Measurements from ENCODE around the gene GRIN3A. TPM values are rescaled to one million over a fixed set of nuclear protein-coding genes. Genes with fewer than 3 reads are reported as not detected.

GRIN3A gene
- under 0.01 TPM for polyA plus RNA-seq (2013, experiment 1 of 2)
- 0.01 TPM for polyA plus RNA-seq (2013, experiment 2 of 2)

DNA sequence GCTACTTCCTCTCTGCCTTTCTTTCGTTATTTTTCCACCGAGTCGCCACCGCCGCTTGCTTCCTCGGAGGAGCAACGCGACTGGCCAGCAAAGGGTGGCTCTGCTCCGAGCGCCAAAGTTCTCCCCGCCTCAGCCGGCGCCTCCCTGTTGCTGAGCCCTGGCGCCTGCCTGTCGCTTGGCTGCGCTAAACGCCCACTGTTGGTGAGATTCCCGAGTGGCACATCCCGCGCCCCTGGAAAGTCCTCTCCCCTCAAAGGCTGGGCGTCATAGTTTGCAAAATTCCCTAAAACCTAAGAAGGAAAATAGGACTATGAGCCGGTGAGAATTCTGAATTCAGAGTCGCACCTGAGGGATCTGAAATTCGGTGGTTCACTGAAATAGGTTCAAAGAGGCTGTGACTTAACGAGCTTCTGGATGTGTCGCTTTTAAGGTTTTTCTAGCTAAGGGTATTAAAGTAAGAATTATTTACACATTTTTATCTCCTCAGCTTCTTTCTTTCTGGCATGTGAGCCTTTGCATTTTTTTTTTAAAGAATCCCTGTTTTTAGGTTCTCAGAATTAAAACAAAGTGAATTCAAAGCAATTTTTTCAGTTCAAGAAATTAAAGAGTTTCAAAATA lies at the start of gene GRIN3A:
Gene GRIN3A, minus strand, starts transcription at position 82 of the 618 bp plus-strand sequence. CDS start 668 bp downstream, outside the sequence.
- H3K9ac ChIP-seq (ENCODE audit: low read length): peak within 1 kb of the TSS; percentile 47
- H3K79me1 ChIP-seq (ENCODE audit: low read length): no peaks in the 10 kb centered on the region
- H3K4me2 ChIP-seq (ENCODE audit: low read length): peak within 1 kb of the TSS; percentile 84
- H2AK5ac ChIP-seq (ENCODE audit: low read length): no peak within 1 kb of the TSS
- H3K56ac ChIP-seq (ENCODE audit: low read length): peak within 1 kb of the TSS; percentile 42
- no peak within 1 kb of the TSS for H2BK15ac ChIP-seq (replicated peaks; ENCODE audit: low read depth)
- H4K8ac ChIP-seq (ENCODE audit: low read depth, low read length): no peak within 1 kb of the TSS
- H3K4ac ChIP-seq (ENCODE audit: low read depth, low read length): no peak within 1 kb of the TSS
- peaks cover 4% of the 10 kb centered on the region for H3K4me1 ChIP-seq (ENCODE audit: control insufficient read depth, low read depth, low read length)
- no peak within 1 kb of the TSS for H3K23ac ChIP-seq (ENCODE audit: low read length)
- DNase-seq: peak; percentile 61
- no peak within 1 kb of the TSS for H3K27ac ChIP-seq (ENCODE audit: low read depth, low read length)
- no peaks in the 10 kb centered on the region for H3K79me2 ChIP-seq (ENCODE audit: control insufficient read depth, insufficient read depth, low read length)
- no peaks in the 10 kb centered on the region for H3K36me3 ChIP-seq (ENCODE audit: control insufficient read depth, insufficient read depth, low read length)
- H2BK5ac ChIP-seq (ENCODE audit: low read length): no peak within 1 kb of the TSS
- no peak within 1 kb of the TSS for H3K18ac ChIP-seq (ENCODE audit: low read length)
- peak within 1 kb of the TSS; percentile 25 for H3K4me3 ChIP-seq (ENCODE audit: low read length)
- WGBS (ENCODE audit: extremely low coverage, insufficient coverage, low lambda C conversion rate): no CpG with 5 or more reads among the region's 26 CpGs
- H2BK120ac ChIP-seq (ENCODE audit: low read depth, low read length): no peak within 1 kb of the TSS
- H4K5ac ChIP-seq (ENCODE audit: low read length): no peak within 1 kb of the TSS
- peaks cover 4% of the 10 kb centered on the region for H3K27me3 ChIP-seq (ENCODE audit: insufficient read depth, low read length, poor library complexity)

DNA sequence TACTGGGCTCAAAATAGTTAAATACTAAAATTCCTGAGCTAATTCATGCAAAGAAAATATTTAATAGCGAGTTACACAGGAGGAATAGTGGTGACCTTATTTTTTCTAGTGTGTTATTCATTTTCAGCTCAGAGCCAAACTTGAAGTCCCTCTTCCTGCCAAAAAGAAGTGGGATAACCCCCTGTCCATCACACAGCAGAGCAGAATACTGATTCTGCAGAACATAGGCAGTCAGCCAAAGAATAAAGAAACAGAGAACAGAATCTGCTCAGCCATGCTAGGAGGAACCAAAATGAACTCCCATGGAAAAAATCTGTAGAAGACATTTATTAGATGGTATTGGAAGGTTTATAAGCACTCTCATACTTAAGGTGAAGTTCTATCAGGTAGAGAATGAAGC lies 49.4 kb upstream of the GRIN3A start:
- Histone ChIP-seq H3K27ac (ENCODE audit: low read depth, low read length) (no peak overlapping the region), H2BK120ac (ENCODE audit: low read depth, low read length) (no peak overlapping the region), H4K5ac (ENCODE audit: low read length) (no peak overlapping the region), H3K4me2 (ENCODE audit: low read length) (no peak overlapping the region), H3K4me1 (ENCODE audit: control insufficient read depth, low read depth, low read length) (no peaks in the 10 kb centered on the region), H2AK5ac (ENCODE audit: low read length) (no peak overlapping the region), H2BK15ac (replicated peaks; ENCODE audit: low read depth) (no peak overlapping the region), H3K23ac (ENCODE audit: low read length) (no peak overlapping the region), H3K79me2 (ENCODE audit: control insufficient read depth, insufficient read depth, low read length) (no peaks in the 10 kb centered on the region), H3K56ac (ENCODE audit: low read length) (no peak overlapping the region), H3K18ac (ENCODE audit: low read length) (no peak overlapping the region), H3K9ac (ENCODE audit: low read length) (no peak overlapping the region), H3K4ac (ENCODE audit: low read depth, low read length) (no peak overlapping the region), H2BK5ac (ENCODE audit: low read length) (no peak overlapping the region), H3K79me1 (ENCODE audit: low read length) (no peaks in the 10 kb centered on the region), H3K36me3 (ENCODE audit: control insufficient read depth, insufficient read depth, low read length) (no peaks in the 10 kb centered on the region), H4K8ac (ENCODE audit: low read depth, low read length) (no peak overlapping the region), H3K4me3 (ENCODE audit: low read length) (no peak overlapping the region), H3K27me3 (ENCODE audit: insufficient read depth, low read length, poor library complexity) (no peaks in the 10 kb centered on the region)
- DNase-seq: no peak
- no CpG with 5 or more reads among the region's 1 CpG for WGBS (ENCODE audit: extremely low coverage, insufficient coverage, low lambda C conversion rate)

DNA sequence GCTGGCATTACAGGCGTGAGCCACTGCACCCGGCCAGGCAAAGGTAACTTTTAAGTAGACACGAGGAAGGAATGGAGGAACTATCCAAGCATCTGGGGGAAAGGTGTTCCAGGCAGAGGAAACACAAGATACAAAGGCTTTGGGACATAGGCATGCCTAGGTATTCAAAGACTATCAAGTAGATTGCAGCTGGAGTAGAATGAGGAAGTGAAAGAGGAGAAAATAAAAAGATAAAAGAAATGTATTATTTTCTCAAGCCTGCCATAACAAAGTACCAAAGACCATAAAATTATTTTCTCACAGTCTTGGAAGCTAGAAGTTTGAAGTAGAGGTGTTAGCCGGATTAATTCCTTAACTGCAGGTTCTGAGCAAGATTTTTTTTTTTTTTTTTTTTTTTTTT lies 39.9 kb upstream of the GRIN3A start:
- Histone ChIP-seq H3K4me2 (ENCODE audit: low read length) (no peak overlapping the region), H3K18ac (ENCODE audit: low read length) (no peak overlapping the region), H3K27ac (ENCODE audit: low read depth, low read length) (no peak overlapping the region), H2AK5ac (ENCODE audit: low read length) (no peak overlapping the region), H3K79me1 (ENCODE audit: low read length) (no peaks in the 10 kb centered on the region), H3K27me3 (ENCODE audit: insufficient read depth, low read length, poor library complexity) (no peaks in the 10 kb centered on the region), H3K4me3 (ENCODE audit: low read length) (no peak overlapping the region), H3K79me2 (ENCODE audit: control insufficient read depth, insufficient read depth, low read length) (no peaks in the 10 kb centered on the region), H2BK15ac (replicated peaks; ENCODE audit: low read depth) (no peak overlapping the region), H2BK5ac (ENCODE audit: low read length) (no peak overlapping the region), H4K8ac (ENCODE audit: low read depth, low read length) (no peak overlapping the region), H3K9ac (ENCODE audit: low read length) (no peak overlapping the region), H2BK120ac (ENCODE audit: low read depth, low read length) (no peak overlapping the region), H3K4ac (ENCODE audit: low read depth, low read length) (no peak overlapping the region), H4K5ac (ENCODE audit: low read length) (no peak overlapping the region), H3K36me3 (ENCODE audit: control insufficient read depth, insufficient read depth, low read length) (no peaks in the 10 kb centered on the region), H3K23ac (ENCODE audit: low read length) (no peak overlapping the region), H3K56ac (ENCODE audit: low read length) (no peak overlapping the region), H3K4me1 (ENCODE audit: control insufficient read depth, low read depth, low read length) (no peaks in the 10 kb centered on the region)
- WGBS (ENCODE audit: extremely low coverage, insufficient coverage, low lambda C conversion rate): no CpG with 5 or more reads among the region's 4 CpGs
- DNase-seq: no peak

DNA sequence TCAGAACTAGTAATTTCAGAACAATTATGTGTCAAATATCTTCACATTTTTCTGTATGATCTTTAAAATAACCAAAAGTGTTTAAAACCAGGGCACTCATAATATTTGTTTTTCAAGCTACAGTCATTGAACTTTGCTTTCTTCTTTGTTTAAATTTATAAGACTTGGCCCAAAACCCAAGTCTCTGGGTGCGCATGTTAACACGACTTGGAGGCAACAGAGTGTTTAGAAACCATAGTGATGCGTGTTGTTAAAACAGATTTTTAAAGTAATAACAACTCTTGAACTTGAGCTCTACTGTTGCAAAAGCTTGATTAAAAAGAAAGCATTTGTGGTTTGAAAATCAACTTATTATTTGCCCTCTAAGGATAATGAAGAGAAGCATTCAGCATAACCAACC lies 26.0 kb upstream of the GRIN3A start:
- no peak overlapping the region for H3K4me3 ChIP-seq (ENCODE audit: low read length)
- H3K79me2 ChIP-seq (ENCODE audit: control insufficient read depth, insufficient read depth, low read length): no peaks in the 10 kb centered on the region
- no peak overlapping the region for H2AK5ac ChIP-seq (ENCODE audit: low read length)
- H2BK120ac ChIP-seq (ENCODE audit: low read depth, low read length): no peak overlapping the region
- no peak overlapping the region for H3K18ac ChIP-seq (ENCODE audit: low read length)
- H3K4me2 ChIP-seq (ENCODE audit: low read length): no peak overlapping the region
- H4K8ac ChIP-seq (ENCODE audit: low read depth, low read length): no peak overlapping the region
- no peak overlapping the region for H3K23ac ChIP-seq (ENCODE audit: low read length)
- no peaks in the 10 kb centered on the region for H3K79me1 ChIP-seq (ENCODE audit: low read length)
- no peak overlapping the region for H3K27ac ChIP-seq (ENCODE audit: low read depth, low read length)
- H3K56ac ChIP-seq (ENCODE audit: low read length): no peak overlapping the region
- H3K4me1 ChIP-seq (ENCODE audit: control insufficient read depth, low read depth, low read length): no peaks in the 10 kb centered on the region
- no peaks in the 10 kb centered on the region for H3K36me3 ChIP-seq (ENCODE audit: control insufficient read depth, insufficient read depth, low read length)
- no peak overlapping the region for H2BK15ac ChIP-seq (replicated peaks; ENCODE audit: low read depth)
- H3K4ac ChIP-seq (ENCODE audit: low read depth, low read length): no peak overlapping the region
- no peak overlapping the region for H3K9ac ChIP-seq (ENCODE audit: low read length)
- no peak overlapping the region for H4K5ac ChIP-seq (ENCODE audit: low read length)
- no peak overlapping the region for H2BK5ac ChIP-seq (ENCODE audit: low read length)
- H3K27me3 ChIP-seq (ENCODE audit: insufficient read depth, low read length, poor library complexity): no peaks in the 10 kb centered on the region
- DNase-seq: no peak
- WGBS (ENCODE audit: extremely low coverage, insufficient coverage, low lambda C conversion rate): no CpG with 5 or more reads among the region's 3 CpGs

DNA sequence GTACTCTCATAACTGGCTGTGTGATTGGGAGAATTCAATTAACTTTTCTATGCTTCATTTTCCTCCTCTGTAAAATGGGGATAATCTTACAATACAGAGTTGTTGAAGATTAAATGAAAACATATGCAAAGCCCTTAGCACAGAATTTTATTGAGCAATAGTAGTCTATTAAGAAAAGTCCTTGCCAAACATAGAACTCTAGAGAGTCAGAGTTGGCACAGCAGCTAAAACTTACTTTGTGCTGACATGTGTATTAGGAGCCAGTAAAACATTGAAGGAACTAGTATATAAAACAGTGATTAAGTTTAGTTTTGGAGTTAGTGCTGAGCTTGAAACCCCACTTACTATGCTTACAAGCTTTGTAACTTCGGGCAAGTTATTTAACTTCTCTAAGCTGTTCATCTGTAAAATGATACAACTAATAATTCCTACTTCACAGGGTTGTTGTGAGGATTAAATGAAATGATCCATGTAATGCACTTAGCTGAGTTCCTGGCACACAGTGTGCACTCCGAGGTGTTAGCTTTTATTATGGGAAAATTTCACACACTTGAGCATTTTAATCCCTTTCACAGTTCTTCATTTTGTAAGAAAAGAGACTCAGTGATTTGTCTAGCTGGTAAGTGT lies 20.0 kb upstream of the GRIN3A start:
- Histone ChIP-seq H3K4ac (ENCODE audit: low read depth, low read length) (no peak overlapping the region), H3K4me3 (ENCODE audit: low read length) (no peak overlapping the region), H3K18ac (ENCODE audit: low read length) (no peak overlapping the region), H4K8ac (ENCODE audit: low read depth, low read length) (no peak overlapping the region), H3K36me3 (ENCODE audit: control insufficient read depth, insufficient read depth, low read length) (no peaks in the 10 kb centered on the region), H2BK5ac (ENCODE audit: low read length) (no peak overlapping the region), H2BK15ac (replicated peaks; ENCODE audit: low read depth) (no peak overlapping the region), H3K4me1 (ENCODE audit: control insufficient read depth, low read depth, low read length) (no peaks in the 10 kb centered on the region), H3K9ac (ENCODE audit: low read length) (no peak overlapping the region), H3K56ac (ENCODE audit: low read length) (no peak overlapping the region), H3K79me1 (ENCODE audit: low read length) (no peaks in the 10 kb centered on the region), H3K23ac (ENCODE audit: low read length) (no peak overlapping the region), H3K27me3 (ENCODE audit: insufficient read depth, low read length, poor library complexity) (no peaks in the 10 kb centered on the region), H3K4me2 (ENCODE audit: low read length) (no peak overlapping the region), H2BK120ac (ENCODE audit: low read depth, low read length) (no peak overlapping the region), H4K5ac (ENCODE audit: low read length) (no peak overlapping the region), H3K79me2 (ENCODE audit: control insufficient read depth, insufficient read depth, low read length) (no peaks in the 10 kb centered on the region), H2AK5ac (ENCODE audit: low read length) (no peak overlapping the region), H3K27ac (ENCODE audit: low read depth, low read length) (no peak overlapping the region)
- no CpG with 5 or more reads among the region's 2 CpGs for WGBS (ENCODE audit: extremely low coverage, insufficient coverage, low lambda C conversion rate)
- no peak for DNase-seq
